Activated CD8-positive, alpha-beta T cell treated with anti-CD3 and anti-CD28 coated beads for 36 hours (primary cell): ENCODE results near the gene FBXO24. TPM values are rescaled to one million over a fixed set of nuclear protein-coding genes. Genes with fewer than 3 reads are reported as not detected.

ENCODE experiments used
- ATAC-seq: fragments of 200-7000 bp; cut with Tn5 transposase; one replicate; pipeline ENCODE4 v1.10.0; 2021; ENCODE audit warnings: mild to moderate bottlenecking, moderate library complexity
- CTCF ChIA-PET: fragments of 350-600 bp; sonication (Branson Sonifier 250); formaldehyde crosslinking; loops from one replicate; lab custom pipeline; 2021; ENCODE audit warnings: antibody characterized with exemption; lab: Charles Lee
- POLR2A ChIA-PET: fragments of 350-600 bp; sonication (Branson Sonifier 250); formaldehyde crosslinking; loops from one replicate; lab custom pipeline; 2021; ENCODE audit warnings: antibody characterized with exemption; lab: Charles Lee
- DNase-seq: peaks from one replicate; pipeline ENCODE4 v3.0.0-alpha.2; 2020
- H3K27ac Mint-ChIP-seq: one replicate; pipeline ENCODE4 v1.8.0; 2021; ENCODE audit warnings: mild to moderate bottlenecking, mixed read lengths
- H3K27me3 Mint-ChIP-seq: one replicate; pipeline ENCODE4 v1.8.0; 2021; ENCODE audit warnings: mixed read lengths
- H3K36me3 Mint-ChIP-seq: one replicate; pipeline ENCODE4 v1.8.0; 2021; ENCODE audit warnings: low read depth, mixed read lengths
- H3K4me1 Mint-ChIP-seq: one replicate; pipeline ENCODE4 v1.8.0; 2021; ENCODE audit warnings: low read depth, mixed read lengths
- H3K4me3 Mint-ChIP-seq: one replicate; pipeline ENCODE4 v1.8.0; 2021; ENCODE audit warnings: mild to moderate bottlenecking, moderate library complexity, mixed read lengths
- H3K9me3 Mint-ChIP-seq: one replicate; pipeline ENCODE4 v1.8.0; 2021; ENCODE audit warnings: mixed read lengths
- intact Hi-C: fragments of 100-400 bp; cut with micrococcal nuclease; formaldehyde crosslinking; loops from one replicate; pipeline ENCODE4 v1.10.0; 2022
- total RNA-seq, 2 experiments: library from RNA; stranded (reverse); gene quantifications; one replicate each; pipeline ENCODE4 v1.2.3, GENCODE V29; 2021
- TF ChIP-seq, protein P1 (sequence below): fragments of 200-600 bp; IDR thresholded peaks from one replicate; pipeline ENCODE4 v1.8.0; 2022; ENCODE audit warnings: antibody characterized with exemption, mild to moderate bottlenecking

FBXO24 gene
- total RNA-seq, 2 experiments from 2014 or later = 1.4 to 1.5 TPM

DNA sequence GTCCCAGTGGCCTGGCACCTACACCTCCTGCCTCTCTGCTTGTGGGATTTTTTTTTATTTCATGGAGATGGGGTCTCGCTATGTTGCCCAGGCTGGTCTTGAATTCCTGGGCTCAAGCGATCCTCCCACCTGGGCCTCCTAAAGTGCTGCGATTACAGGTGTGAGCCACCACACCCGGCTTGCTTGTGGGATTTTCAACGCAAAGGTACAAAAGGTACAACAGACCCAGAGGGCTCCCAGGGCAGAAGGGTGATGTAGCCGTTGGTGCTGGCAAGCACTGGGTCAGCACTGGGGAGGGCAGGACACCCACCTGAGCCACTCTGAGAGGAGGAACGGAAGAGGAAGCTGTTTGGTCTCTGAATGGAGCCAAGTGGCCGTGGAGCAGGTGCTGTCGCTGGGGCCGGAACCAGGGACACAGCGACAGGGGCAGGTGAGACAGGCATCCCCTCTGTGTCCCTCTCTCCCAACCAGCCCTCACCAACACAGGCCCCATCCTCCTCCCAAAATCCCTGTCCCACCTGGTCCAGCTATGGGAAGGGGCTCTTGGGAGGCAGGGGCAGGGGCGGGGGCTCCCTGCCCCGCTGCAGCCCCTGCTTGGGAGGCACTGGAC lies 9.6 kb upstream of the FBXO24 start:
- ChIA-PET POLR2A (interaction anchor here (1.3 to 1.8 kb wide), 2 partner anchors 8 to 12 kb away, joined by 3 to 4 read pairs; no protein-coding TSS in a partner anchor), CTCF (no interaction called here)
- DNase-seq (no peak), ATAC-seq (no peak)
- no peaks in the 10 kb centered on the region for H3K27me3 Mint-ChIP-seq
- H3K4me3 Mint-ChIP-seq = no peak overlapping the region
- intact Hi-C loops = no loop called here
- no peak overlapping the region for H3K27ac Mint-ChIP-seq
- H3K4me1 Mint-ChIP-seq = peaks cover 10% of the 10 kb centered on the region
- peaks cover 10% of the 10 kb centered on the region for H3K36me3 Mint-ChIP-seq
- TF ChIP-seq, protein P1, sequence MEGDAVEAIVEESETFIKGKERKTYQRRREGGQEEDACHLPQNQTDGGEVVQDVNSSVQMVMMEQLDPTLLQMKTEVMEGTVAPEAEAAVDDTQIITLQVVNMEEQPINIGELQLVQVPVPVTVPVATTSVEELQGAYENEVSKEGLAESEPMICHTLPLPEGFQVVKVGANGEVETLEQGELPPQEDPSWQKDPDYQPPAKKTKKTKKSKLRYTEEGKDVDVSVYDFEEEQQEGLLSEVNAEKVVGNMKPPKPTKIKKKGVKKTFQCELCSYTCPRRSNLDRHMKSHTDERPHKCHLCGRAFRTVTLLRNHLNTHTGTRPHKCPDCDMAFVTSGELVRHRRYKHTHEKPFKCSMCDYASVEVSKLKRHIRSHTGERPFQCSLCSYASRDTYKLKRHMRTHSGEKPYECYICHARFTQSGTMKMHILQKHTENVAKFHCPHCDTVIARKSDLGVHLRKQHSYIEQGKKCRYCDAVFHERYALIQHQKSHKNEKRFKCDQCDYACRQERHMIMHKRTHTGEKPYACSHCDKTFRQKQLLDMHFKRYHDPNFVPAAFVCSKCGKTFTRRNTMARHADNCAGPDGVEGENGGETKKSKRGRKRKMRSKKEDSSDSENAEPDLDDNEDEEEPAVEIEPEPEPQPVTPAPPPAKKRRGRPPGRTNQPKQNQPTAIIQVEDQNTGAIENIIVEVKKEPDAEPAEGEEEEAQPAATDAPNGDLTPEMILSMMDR = no peak
- no peaks in the 10 kb centered on the region for H3K9me3 Mint-ChIP-seq

DNA sequence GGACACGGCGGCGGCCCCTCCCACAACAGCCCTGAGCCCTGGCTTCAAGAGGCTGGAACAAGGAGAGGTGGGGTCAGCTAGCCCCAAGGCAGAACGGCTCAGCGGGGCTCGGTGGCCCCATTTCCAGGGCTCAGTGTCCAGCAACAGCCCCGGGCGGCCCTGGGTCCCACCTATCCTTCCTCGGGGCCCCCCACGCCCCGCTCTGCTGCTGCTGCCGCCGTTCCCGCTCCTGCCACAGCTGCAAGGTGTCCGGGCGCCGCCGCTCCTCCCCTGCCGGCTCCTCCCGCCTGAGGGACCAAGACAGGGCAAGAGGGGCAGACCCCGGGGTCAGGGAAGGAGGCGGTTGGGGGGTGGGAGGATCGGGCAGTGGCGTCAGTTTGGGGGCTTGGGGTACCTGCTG lies 9.0 kb upstream of the FBXO24 start:
- ATAC-seq (no peak), DNase-seq (no peak)
- H3K36me3 Mint-ChIP-seq = peaks cover 8% of the 10 kb centered on the region
- CTCF ChIA-PET = interaction anchor here (0.7 to 1.3 kb wide), 2 partner anchors 17 to 129 kb away, joined by 3 to 5 read pairs; partner anchors contain the start of gene POP7
- no peaks in the 10 kb centered on the region for H3K9me3 Mint-ChIP-seq
- POLR2A ChIA-PET = interaction anchor here (1.3 to 1.8 kb wide), 2 partner anchors 8 to 13 kb away, joined by 3 to 4 read pairs; no protein-coding TSS in a partner anchor
- no peaks in the 10 kb centered on the region for H3K27me3 Mint-ChIP-seq
- no peak overlapping the region for H3K4me3 Mint-ChIP-seq
- TF ChIP-seq, protein P1 = no peak
- H3K4me1 Mint-ChIP-seq = peaks cover 4% of the 10 kb centered on the region
- no peak overlapping the region for H3K27ac Mint-ChIP-seq
- intact Hi-C loops = no loop called here

DNA sequence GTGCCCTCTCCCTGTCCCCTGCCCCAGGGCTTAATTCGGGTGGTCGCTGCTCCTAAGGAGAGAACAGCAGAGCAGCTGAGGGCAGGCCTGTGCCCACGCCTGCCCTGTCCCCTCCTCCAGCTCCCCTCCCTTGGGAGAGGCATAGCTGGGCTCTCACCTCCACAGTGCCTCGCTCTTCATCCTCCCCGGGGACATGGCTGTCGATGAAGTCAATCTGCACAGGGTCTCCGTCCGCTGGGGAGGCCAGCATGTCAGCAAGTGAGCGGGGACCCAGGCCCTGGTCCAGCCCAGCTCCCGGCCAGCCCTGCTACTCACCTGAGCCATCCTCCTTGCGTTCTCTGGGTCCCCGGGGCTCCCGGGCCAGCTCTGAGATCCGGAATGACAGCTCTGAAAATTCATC lies 8.6 kb upstream of the FBXO24 start:
- TF ChIP-seq, protein P1 = no peak
- Mint-ChIP-seq H3K27ac (no peak overlapping the region), H3K36me3 (peaks cover 8% of the 10 kb centered on the region), H3K27me3 (no peaks in the 10 kb centered on the region), H3K9me3 (no peaks in the 10 kb centered on the region), H3K4me1 (peaks cover 4% of the 10 kb centered on the region), H3K4me3 (no peak overlapping the region)
- no peak for ATAC-seq
- POLR2A ChIA-PET = interaction anchor here (1.0 to 1.8 kb wide), 2 partner anchors 8 to 13 kb away, joined by 3 to 4 read pairs; partner anchors contain the start of genes FBXO24 and LRCH4
- no peak for DNase-seq
- CTCF ChIA-PET = interaction anchor here (0.7 to 1.3 kb wide), 3 partner anchors 13 to 128 kb away, joined by 3 to 5 read pairs (median 4); partner anchors contain the start of gene POP7
- intact Hi-C loops = no loop called here

DNA sequence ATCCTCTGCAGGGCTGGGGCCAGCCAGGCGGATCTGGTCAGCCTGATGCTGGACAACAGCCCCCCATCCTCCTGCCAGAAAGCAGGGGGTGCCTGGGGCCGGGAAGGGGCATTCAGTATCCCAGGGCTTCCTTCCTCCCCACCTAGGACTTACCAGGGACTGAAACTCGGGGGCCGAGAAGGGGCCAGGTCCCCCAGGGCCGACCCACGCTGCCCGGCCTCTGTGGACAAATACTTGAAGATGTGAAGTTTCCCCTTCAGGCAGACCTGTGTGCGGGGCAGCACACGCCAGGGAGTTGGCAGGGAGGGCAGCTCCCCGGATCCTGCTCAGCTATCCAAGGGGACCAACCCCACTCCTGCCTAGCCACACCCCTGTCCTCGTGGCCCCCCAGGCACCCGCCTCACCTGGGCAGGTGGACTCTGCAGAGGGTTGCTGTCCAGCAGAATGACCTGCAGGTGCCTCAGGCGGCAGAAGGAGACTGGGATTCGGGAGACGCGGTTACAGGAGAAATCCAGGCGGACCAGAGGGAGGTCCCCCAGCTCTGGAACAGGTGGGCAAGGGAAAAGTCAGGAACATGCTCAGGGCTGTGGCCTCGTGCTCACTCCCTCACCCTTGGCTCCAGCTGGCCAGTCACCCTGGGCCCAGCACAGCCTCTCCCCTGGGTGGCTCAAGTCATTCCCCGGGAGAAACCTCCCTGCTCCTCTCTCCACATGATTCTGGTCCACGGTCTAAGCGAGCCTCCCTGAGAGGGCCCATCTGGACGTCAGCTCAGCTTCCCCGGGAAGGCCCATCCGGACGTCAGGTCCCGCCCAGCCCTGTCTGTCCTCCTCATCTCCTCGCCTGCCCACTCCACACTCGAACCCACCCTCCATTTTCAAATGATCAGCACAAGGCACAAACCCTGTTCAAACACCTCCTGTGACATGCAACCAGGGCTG lies 7.6 kb upstream of the FBXO24 start:
- POLR2A ChIA-PET = interaction anchor here (0.8 to 1.0 kb wide), 2 partner anchors 7 to 8 kb away, joined by 3 read pairs; partner anchors contain the start of genes FBXO24 and LRCH4
- Mint-ChIP-seq H3K4me3 (no peak overlapping the region), H3K36me3 (peaks cover 9% of the 10 kb centered on the region), H3K9me3 (no peaks in the 10 kb centered on the region), H3K27me3 (no peaks in the 10 kb centered on the region), H3K4me1 (peaks cover 12% of the 10 kb centered on the region), H3K27ac (no peak overlapping the region)
- ATAC-seq (no peak), DNase-seq (no peak)
- intact Hi-C loops = no loop called here
- TF ChIP-seq, protein P1 = no peak
- CTCF ChIA-PET = interaction anchor here (0.8 to 1.3 kb wide), 2 partner anchors 14 to 127 kb away, joined by 3 to 4 read pairs; partner anchors contain the start of gene POP7
